SK-MEL-5 (cell line): ENCODE measurements around the gene GNA14. TPM values are rescaled to one million over a fixed set of nuclear protein-coding genes. Genes with fewer than 3 reads are reported as not detected.
"Not testable (repeated sequence)": the region's sequence is repeated elsewhere in the genome, so short reads cannot be mapped to it uniquely, and the experiment has no call there.

ENCODE experiments used
- DNase-seq: peaks from one replicate; pipeline ENCODE4 v3.0.0-alpha.2; 2016; ENCODE audit warnings: low read depth, low spot score
- in situ Hi-C: cut with HindIII; loops from 2 replicates; pipeline ENCODE4 v1.10.0; 2016; ENCODE audit warnings: low sequenced_read_pairs, high pct_unique_total_duplicates, low pct_unique_long_range_greater_than_20kb
- total RNA-seq: library from RNA; depleted of rRNA; stranded (reverse); fragments of >200 nt; shearing (Covaris generic); gene quantifications from 2 replicates; pipeline ENCODE4 v1.2.3, GENCODE V29; 2014

GNA14 gene
- total RNA-seq, 1 experiment from 2014 or later = 0.05 TPM

GRCh38 chr9:77421506-77422265 is 226.4 kb downstream of the GNA14 start:
- no peak for DNase-seq
- in situ Hi-C loops = no loop called here

GRCh38 chr9:77420641-77421040 is 227.5 kb downstream of the GNA14 start:
- in situ Hi-C loops = no loop called here
- DNase-seq = no peak

- in situ Hi-C loops = loop anchor here (5.0 kb wide), 1 partner anchor 36 kb away; no protein-coding TSS in a partner anchor
- no peak for DNase-seq
These were observed 229.9 kb downstream of the GNA14 start for GRCh38 chr9:77418226-77418625.

GRCh38 chr9:77417566-77417965 is 230.6 kb downstream of the GNA14 start:
- in situ Hi-C loops = loop anchor here (5.0 kb wide), 1 partner anchor 35 kb away; no protein-coding TSS in a partner anchor
- DNase-seq = peak; percentile 93

- DNase-seq, in situ Hi-C loops: not testable (repeated sequence)
These were observed 239.6 kb downstream of the GNA14 start for GRCh38 chr9:77408521-77408920.

- in situ Hi-C loops = no loop called here
These were observed 244.9 kb downstream of the GNA14 start for GRCh38 chr9:77403239-77403638.

GRCh38 chr9:77402286-77402685 is 245.8 kb downstream of the GNA14 start:
- DNase-seq = no peak
- in situ Hi-C loops = no loop called here

More at GRCh38 chr9:77403239-77403638, 244.9 kb downstream of the GNA14 start:
- no peak for DNase-seq

GRCh38 chr9:77399964-77400363 is 248.2 kb downstream of the GNA14 start:
- no peak for DNase-seq
- in situ Hi-C loops = no loop called here

GRCh38 chr9:77398581-77398980 is 249.5 kb downstream of the GNA14 start:
- DNase-seq, in situ Hi-C loops: not testable (repeated sequence)

- in situ Hi-C loops = no loop called here
- no peak for DNase-seq
These were observed 255.8 kb downstream of the GNA14 start for GRCh38 chr9:77392328-77392727.

GRCh38 chr9:77391834-77392233 is 256.3 kb downstream of the GNA14 start:
- no peak for DNase-seq

GRCh38 chr9:77386187-77386586 is 261.9 kb downstream of the GNA14 start:
- no peak for DNase-seq
- in situ Hi-C loops = no loop called here

More at GRCh38 chr9:77391834-77392233, 256.3 kb downstream of the GNA14 start:
- in situ Hi-C loops = no loop called here

- DNase-seq = no peak
These were observed 263.7 kb downstream of the GNA14 start for GRCh38 chr9:77384406-77384805.

GRCh38 chr9:77375956-77376532 is 272.1 kb downstream of the GNA14 start:
- in situ Hi-C loops = no loop called here
- no peak for DNase-seq

More at GRCh38 chr9:77384406-77384805, 263.7 kb downstream of the GNA14 start:
- in situ Hi-C loops = loop anchor here (5.0 kb wide), 1 partner anchor 33 kb away; no protein-coding TSS in a partner anchor

GRCh38 chr9:77374266-77374665 is 273.9 kb downstream of the GNA14 start:
- no peak for DNase-seq
- in situ Hi-C loops = no loop called here
